IMR-90 (cell line): ENCODE measurements around the gene POFUT2. TPM values are rescaled to one million over a fixed set of nuclear protein-coding genes. Genes with fewer than 3 reads are reported as not detected.

Source experiments
- ATAC-seq: fragments of 200-7000 bp; cut with Tn5 transposase; 2 replicates; pipeline ENCODE4 v1.9.1; 2020; ENCODE audit warnings: low read depth, mild to moderate bottlenecking, moderate library complexity
- BruUV-seq: library from RNA; stranded (reverse); fragments of 400-500 nt; replicated peaks from 2 replicates; lab custom pipeline; 2021; lab: Mats Ljungman, UMichigan
- CTCF ChIA-PET: fragments of 300-600 bp; formaldehyde crosslinking; extraction: SDS; loops from one replicate; lab custom pipeline; 2021; ENCODE audit warnings: antibody characterized with exemption; lab: Yijun Ruan, JAX
- POLR2A ChIA-PET: fragments of 300-600 bp; sonication (Branson Sonifier 250); formaldehyde crosslinking; loops from one replicate; lab custom pipeline; 2022; ENCODE audit warnings: antibody characterized with exemption; ENCODE audit not compliant: unreplicated experiment; lab: Charles Lee
- DNase-seq: peaks from one replicate; pipeline ENCODE4 v3.0.0; 2013
- H2AFZ ChIP-seq: replicated peaks from 2 replicates; pipeline ENCODE3; 2013; ENCODE audit warnings: low read length, mild to moderate bottlenecking; ENCODE audit not compliant: poor library complexity
- H2AK5ac ChIP-seq: 2 replicates; pipeline ENCODE4 v1.6.1; 2013; ENCODE audit warnings: low read depth, low read length, inconsistent platforms
- H2AK9ac ChIP-seq: replicated peaks from 2 replicates; pipeline ENCODE3; 2013; ENCODE audit warnings: mild to moderate bottlenecking, low read depth, low read length, moderate library complexity; ENCODE audit not compliant: poor library complexity
- H2BK120ac ChIP-seq: 2 replicates; pipeline ENCODE4 v1.6.1; 2013; ENCODE audit warnings: low read depth, low read length, inconsistent platforms
- H2BK15ac ChIP-seq: 3 replicates; pipeline ENCODE4 v1.6.1; 2013; ENCODE audit warnings: low read depth, low read length, inconsistent platforms
- H2BK20ac ChIP-seq: 2 replicates; pipeline ENCODE4 v1.6.1; 2013; ENCODE audit warnings: low read depth, mild to moderate bottlenecking, inconsistent platforms, low read length, moderate library complexity
- H2BK5ac ChIP-seq: 2 replicates; pipeline ENCODE4 v1.6.1; 2013; ENCODE audit warnings: mild to moderate bottlenecking, low read depth, low read length, inconsistent platforms; ENCODE audit not compliant: poor library complexity, severe bottlenecking
- H3K14ac ChIP-seq: replicated peaks from 2 replicates; pipeline ENCODE4 v1.6.1; 2013; ENCODE audit warnings: low read depth, low read length, inconsistent platforms
- H3K18ac ChIP-seq: 2 replicates; pipeline ENCODE4 v1.6.1; 2013; ENCODE audit warnings: low read depth, low read length, control low read depth
- H3K23ac ChIP-seq: 2 replicates; pipeline ENCODE4 v1.6.1; 2013; ENCODE audit warnings: low read depth, low read length, inconsistent platforms
- H3K27ac ChIP-seq: 2 replicates; pipeline ENCODE4 v1.5.1; 2013; ENCODE audit warnings: mild to moderate bottlenecking, control low read depth, low read length; ENCODE audit not compliant: insufficient read depth
- H3K27me3 ChIP-seq: 2 replicates; pipeline ENCODE4 v1.6.1; 2013; ENCODE audit warnings: low read length; ENCODE audit not compliant: control insufficient read depth, insufficient read depth
- H3K36me3 ChIP-seq: 2 replicates; pipeline ENCODE4 v1.6.1; 2013; ENCODE audit warnings: low read length, mixed read lengths; ENCODE audit not compliant: control insufficient read depth, insufficient read depth
- H3K4ac ChIP-seq: 2 replicates; pipeline ENCODE4 v1.6.1; 2013; ENCODE audit warnings: low read depth, low read length, inconsistent platforms
- H3K4me1 ChIP-seq: 2 replicates; pipeline ENCODE4 v1.6.1; 2013; ENCODE audit warnings: low read length, mixed read lengths; ENCODE audit not compliant: control insufficient read depth, insufficient read depth
- H3K4me2 ChIP-seq: 2 replicates; pipeline ENCODE4 v1.6.1; 2013; ENCODE audit warnings: low read depth, mild to moderate bottlenecking, control low read depth, low read length, moderate library complexity
- H3K4me3 ChIP-seq: 2 replicates; pipeline ENCODE4 v1.5.1; 2013; ENCODE audit warnings: low read depth, mild to moderate bottlenecking, control low read depth, low read length, moderate library complexity; ENCODE audit not compliant: insufficient read depth
- H3K56ac ChIP-seq: 2 replicates; pipeline ENCODE4 v1.6.1; 2013; ENCODE audit warnings: low read length, inconsistent platforms; ENCODE audit not compliant: insufficient read depth; ENCODE audit errors: extremely low read depth
- H3K79me1 ChIP-seq, 2 experiments: 2 replicates each; pipeline ENCODE4 v1.6.1; 2013; ENCODE audit warnings: low read length in 2 of 2, inconsistent platforms in 1 of 2, low read depth in 1 of 2
- H3K9ac ChIP-seq: 2 replicates; pipeline ENCODE4 v1.6.1; 2013; ENCODE audit warnings: low read depth, low read length, control low read depth
- H3K9me1 ChIP-seq: 2 replicates; pipeline ENCODE4 v1.6.1; 2013; ENCODE audit warnings: low read length, inconsistent platforms; ENCODE audit not compliant: insufficient read depth
- H3K9me3 ChIP-seq: 2 replicates; pipeline ENCODE4 v1.6.1; 2013; ENCODE audit warnings: low read length; ENCODE audit not compliant: control insufficient read depth, insufficient read depth
- H4K20me1 ChIP-seq: 2 replicates; pipeline ENCODE4 v1.6.1; 2013; ENCODE audit warnings: low read length, inconsistent platforms; ENCODE audit not compliant: insufficient read depth
- H4K5ac ChIP-seq: 2 replicates; pipeline ENCODE4 v1.6.1; 2013; ENCODE audit warnings: mild to moderate bottlenecking, low read depth, low read length, control low read depth
- H4K8ac ChIP-seq, 2 experiments: 2 replicates each; pipeline ENCODE4 v1.6.1; 2013; ENCODE audit warnings: low read depth in 2 of 2, low read length in 2 of 2, control low read depth in 1 of 2, inconsistent platforms in 1 of 2
- H4K91ac ChIP-seq: 2 replicates; pipeline ENCODE4 v1.6.1; 2013; ENCODE audit warnings: low read depth, low read length, inconsistent platforms; ENCODE audit not compliant: insufficient read depth
- FOS ChIP-seq: fragments of 150-350 bp; IDR thresholded peaks from 2 replicates; pipeline ENCODE4 v1.6.1; 2016; ENCODE audit warnings: low read depth, low read length
- MAZ ChIP-seq: IDR thresholded peaks from 2 replicates; pipeline ENCODE4 v1.6.1; 2012; ENCODE audit warnings: low read depth, mild to moderate bottlenecking, low read length, improper control_type of control experiment, moderate library complexity, borderline replicate concordance
- RAD21 ChIP-seq: IDR thresholded peaks from 2 replicates; pipeline ENCODE4 v1.6.1; 2012; ENCODE audit warnings: low read length, improper control_type of control experiment
- WGBS, 2 experiments: methylation state at CpG; one replicate each; pipeline versions ENCODE4 v1.1.5 to v1.1.7; 2013; ENCODE audit warnings: missing lambda C conversion rate in 2 of 2; ENCODE audit not compliant: insufficient read length in 1 of 2; ENCODE audit errors: extremely low coverage in 2 of 2; 5-methylcytosine and 5-hydroxymethylcytosine counted together
- dilution Hi-C: fragments of 300-500 bp; cut with HindIII; formaldehyde crosslinking; loops from one replicate; pipeline ENCODE4 v1.14.3; 2018; ENCODE audit warnings: low sequenced_read_pairs; ENCODE audit not compliant: unreplicated experiment
- in situ Hi-C: fragments of 300-500 bp; cut with MboI; formaldehyde crosslinking; loops from 3 replicates; pipeline ENCODE4 v1.14.3; 2019; ENCODE audit warnings: low sequenced_read_pairs, inconsistent platforms, mixed read lengths
- intact Hi-C: fragments of 100-400 bp; cut with micrococcal nuclease; formaldehyde crosslinking; loops from 2 replicates; pipeline ENCODE4 v1.10.0; 2022
- polyA plus RNA-seq, 3 experiments: library from polyadenylated mRNA; depleted of rRNA; stranded (reverse); fragments of >200 nt; gene quantifications; 2 replicates each; pipeline ENCODE4 v1.2.3, GENCODE V29; 2012; ENCODE audit warnings: low replicate concordance in 1 of 3
- total RNA-seq: library from RNA; depleted of rRNA; stranded (reverse); fragments of >200 nt; gene quantifications from 2 replicates; pipeline ENCODE4 v1.2.3, GENCODE V29; 2012

POFUT2 gene
- total and polyA plus RNA-seq, 2 of the 4 experiments (the other 2 are of a cell fraction): 18.8 to 59.3 TPM

DNA sequence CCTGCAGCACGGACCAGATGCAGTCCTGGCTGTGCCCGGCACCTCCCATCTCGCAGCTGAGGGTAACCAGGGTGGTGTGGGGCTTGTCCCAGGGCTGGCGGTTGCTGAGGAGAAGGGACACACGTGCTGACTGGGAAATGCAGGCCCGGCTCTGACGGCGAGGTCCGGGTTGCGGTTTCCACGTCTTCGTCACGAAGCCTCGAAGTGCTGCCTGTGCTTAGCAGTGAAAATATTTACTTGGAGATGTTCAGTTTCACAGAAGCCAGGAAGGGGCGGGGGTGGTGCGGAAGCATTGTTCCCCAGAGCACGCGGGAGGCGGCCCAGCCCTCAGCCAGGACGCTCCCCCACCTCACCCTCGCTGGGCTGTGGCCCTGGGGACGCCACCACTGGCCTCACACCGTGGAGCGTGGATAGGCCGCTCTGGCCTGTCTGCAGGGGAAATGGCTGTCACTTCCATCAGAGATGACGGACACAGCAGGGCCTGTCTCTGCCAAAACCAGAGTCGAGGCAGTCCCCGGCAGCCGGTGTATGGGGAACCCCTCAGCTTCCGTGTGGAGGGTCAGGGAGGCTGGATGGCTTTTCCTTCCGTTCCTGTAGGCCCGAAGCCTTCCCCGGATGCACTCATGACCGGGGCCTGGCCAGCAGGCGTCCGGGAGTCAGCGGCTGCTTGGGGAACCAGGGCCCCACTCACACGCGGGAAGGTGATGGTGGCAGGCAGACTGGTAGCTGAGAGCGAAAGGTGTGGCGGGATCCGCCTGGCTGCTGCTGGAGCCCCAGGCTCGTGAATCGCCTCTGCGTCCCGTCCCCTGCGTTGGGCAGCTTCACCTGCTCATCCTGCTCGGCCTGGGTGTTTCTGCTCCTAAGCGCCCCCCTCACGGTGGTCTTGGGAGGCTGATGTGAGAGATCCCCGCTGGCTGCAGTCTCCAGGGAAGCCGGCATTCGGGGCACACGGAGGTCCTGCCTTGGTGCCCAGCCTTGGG lies 14.7 kb upstream of the POFUT2 start:
- BruUV-seq: no TSS peak
- Histone ChIP-seq H4K8ac (no peak overlapping the region), H3K27ac (no peak overlapping the region), H2AK9ac (peak overlapping the region; percentile 44), H3K27me3 (no peaks in the 10 kb centered on the region), H4K91ac (no peak overlapping the region), H3K79me1 (peaks cover 2 to 30% of the 10 kb centered on the region in 2 experiments; a peak in 3 of 4 replicates), H3K9ac (no peak overlapping the region), H2AK5ac (peak overlapping the region; percentile 60), H3K36me3 (no peaks in the 10 kb centered on the region), H2BK5ac (no peak overlapping the region), H3K56ac (no peak overlapping the region), H3K4me3 (no peak overlapping the region), H2AFZ (peak overlapping the region; percentile 19), H2BK15ac (no peak overlapping the region), H3K14ac (no peak overlapping the region), H3K23ac (no peak overlapping the region), H2BK120ac (peak overlapping the region; percentile 8; the same call in 1 of the 2 replicates), H4K20me1 (no peaks in the 10 kb centered on the region; the same call in 1 of the 2 replicates), H2BK20ac (no peak overlapping the region), H3K4me2 (no peak overlapping the region), H3K9me1 (peaks cover 13% of the 10 kb centered on the region), H4K5ac (no peak overlapping the region), H3K4ac (no peak overlapping the region), H3K4me1 (peaks cover 27% of the 10 kb centered on the region), H3K9me3 (no peaks in the 10 kb centered on the region), H3K18ac (no peak overlapping the region)
- ChIA-PET POLR2A (no interaction called here), CTCF (no interaction called here)
- DNase-seq (no peak), ATAC-seq (no peak)
- dilution Hi-C loops (no loop called here), in situ Hi-C loops (no loop called here), intact Hi-C loops (no loop called here)
- TF ChIP-seq FOS (no peak), MAZ (no peak), RAD21 (no peak)
- 91% methylated on average over 26 of the region's 54 CpGs; no CpG with 5 or more reads in 1 of the 2 experiments for WGBS, 2 experiments
